Bone marrow (tissue), 2 donors: ENCODE results near the gene RPS3A.
"Not testable (repeated sequence)": the region's sequence is repeated elsewhere in the genome, so short reads cannot be mapped to it uniquely, and the experiment has no call there.

Source experiments
- DNase-seq, 2 donors: peaks; one replicate each; lab custom pipeline; 2025; lab: John Stamatoyannopoulos, UW

The RPS3A gene

GRCh38 chr4:151114986-151115385 is 15.6 kb downstream of the RPS3A start:
- no peak for DNase-seq

GRCh38 chr4:151117371-151117962 is 18.0 kb downstream of the RPS3A start:
- peak in 1 of 2 donors; percentile 66 for DNase-seq

DNA sequence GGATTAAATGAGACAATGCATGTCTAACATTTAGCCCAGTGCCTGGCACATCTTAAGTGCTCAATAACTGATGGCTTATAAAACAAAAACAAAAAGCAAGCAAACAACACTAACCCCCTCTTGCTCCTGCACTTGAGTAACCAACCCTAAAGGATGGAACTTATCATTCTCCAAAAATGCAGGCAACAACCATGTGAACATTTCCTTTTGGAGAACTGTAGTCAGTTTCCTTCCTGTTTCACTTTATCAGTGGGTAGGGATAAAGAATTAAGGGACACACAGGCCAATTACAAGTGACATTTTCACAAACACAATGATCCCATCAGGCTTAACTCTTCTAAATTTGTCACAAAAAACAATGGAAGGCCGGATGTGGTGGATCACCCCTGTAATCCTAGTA is 30.4 kb downstream of the RPS3A start:
- DNase-seq, result no peak

GRCh38 chr4:151133311-151133710 is 33.9 kb downstream of the RPS3A start:
- DNase-seq, result no peak

GRCh38 chr4:151136048-151136447 is 36.6 kb downstream of the RPS3A start:
- not testable (repeated sequence) for DNase-seq

- no peak for DNase-seq
These were observed 40.4 kb downstream of the RPS3A start for GRCh38 chr4:151139814-151140213.

- DNase-seq, result no peak
These were observed 43.3 kb downstream of the RPS3A start for GRCh38 chr4:151142758-151143157.

DNA sequence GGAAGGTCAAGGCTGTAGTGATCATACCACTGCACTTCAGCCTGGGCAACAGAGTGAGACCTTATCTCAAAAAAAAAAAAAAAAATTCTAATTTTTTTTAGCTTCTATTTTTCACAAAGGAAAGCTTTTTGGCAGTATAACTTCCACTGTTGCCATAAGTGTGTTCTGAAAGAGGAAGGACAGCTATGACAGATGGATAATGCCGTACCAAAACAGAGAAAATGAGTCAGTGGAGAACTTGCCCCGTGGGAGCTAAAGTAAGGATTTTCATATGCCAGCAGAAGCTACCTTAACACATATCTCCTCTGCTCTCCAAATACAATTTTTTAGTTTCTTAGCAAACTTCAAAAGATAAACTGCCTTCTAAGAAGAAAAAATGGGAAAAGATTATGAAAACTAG is 43.7 kb downstream of the RPS3A start:
- no peak for DNase-seq

GRCh38 chr4:151143811-151144210 is 44.4 kb downstream of the RPS3A start:
- DNase-seq, result no peak

GRCh38 chr4:151144329-151145072 is 45.1 kb downstream of the RPS3A start:
- no peak for DNase-seq

- DNase-seq, result no peak
These were observed 47.6 kb downstream of the RPS3A start for GRCh38 chr4:151147000-151147399.

- DNase-seq, result no peak
These were observed 48.8 kb downstream of the RPS3A start for GRCh38 chr4:151148261-151148660.

DNA sequence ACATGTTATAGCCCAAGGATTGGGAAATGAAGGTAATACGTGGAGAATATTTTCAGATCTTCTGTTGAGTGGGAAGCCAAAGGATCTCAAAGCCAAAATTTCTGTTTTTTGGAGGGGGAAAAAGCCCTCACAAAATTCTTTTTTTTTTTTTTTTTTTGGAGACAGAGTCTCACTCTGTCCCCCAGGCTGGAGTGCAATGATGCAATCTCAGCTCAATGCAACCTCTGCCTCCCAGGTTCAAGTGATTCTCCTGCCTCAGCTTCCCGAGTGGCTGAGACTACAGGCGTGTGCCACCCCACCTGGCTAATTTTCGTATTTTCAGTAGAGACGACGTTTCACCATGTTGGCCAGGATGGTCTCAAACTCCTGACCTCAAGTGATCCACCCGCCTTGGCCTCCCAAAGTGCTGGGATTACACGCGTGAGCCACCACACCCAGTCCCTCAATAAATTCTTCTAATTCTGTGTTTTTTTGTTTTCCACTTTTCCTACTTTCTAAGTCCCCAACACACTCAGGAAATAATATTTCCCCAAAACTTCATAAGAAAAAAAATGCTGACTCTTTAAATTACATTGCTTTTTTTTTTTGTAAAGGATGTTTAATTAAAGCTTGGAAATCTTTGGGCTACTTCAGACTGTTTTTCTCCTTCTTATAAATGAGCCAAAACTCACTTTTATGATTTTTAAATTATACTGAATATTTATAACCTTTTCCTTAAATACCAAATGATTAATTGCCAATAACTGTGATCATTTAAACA is 51.6 kb downstream of the RPS3A start:
- no peak for DNase-seq

- DNase-seq, result no peak
These were observed 52.6 kb downstream of the RPS3A start for GRCh38 chr4:151152028-151152427.

DNA sequence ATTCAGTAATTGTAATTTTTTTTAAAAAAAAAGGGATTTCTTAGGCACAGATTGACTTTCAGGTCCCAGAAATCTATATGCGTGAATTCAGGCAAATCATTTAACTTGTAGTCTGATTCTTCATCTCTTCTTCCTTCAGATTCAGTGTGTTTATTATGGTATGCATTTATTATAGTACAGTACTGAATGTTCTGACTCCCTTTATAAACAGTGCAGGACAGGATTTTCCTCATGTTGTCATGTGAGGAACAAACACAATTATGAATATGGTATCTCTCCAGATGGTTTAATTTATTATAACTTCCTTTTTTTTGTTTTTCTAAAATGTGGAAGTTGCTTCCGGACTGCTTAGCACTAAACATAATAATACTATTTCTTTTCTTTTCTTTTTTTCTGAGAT is 54.2 kb downstream of the RPS3A start:
- no peak for DNase-seq
